GM12872 (cell line): ENCODE data around the gene ORAI1.

ENCODE experiments used
- CTCF ChIP-seq: IDR thresholded peaks from 3 replicates; pipeline ENCODE4 v1.5.1; 2011; ENCODE audit warnings: low read depth, mild to moderate bottlenecking, low read length, moderate library complexity; ENCODE audit not compliant: insufficient read depth

ORAI1 gene

DNA sequence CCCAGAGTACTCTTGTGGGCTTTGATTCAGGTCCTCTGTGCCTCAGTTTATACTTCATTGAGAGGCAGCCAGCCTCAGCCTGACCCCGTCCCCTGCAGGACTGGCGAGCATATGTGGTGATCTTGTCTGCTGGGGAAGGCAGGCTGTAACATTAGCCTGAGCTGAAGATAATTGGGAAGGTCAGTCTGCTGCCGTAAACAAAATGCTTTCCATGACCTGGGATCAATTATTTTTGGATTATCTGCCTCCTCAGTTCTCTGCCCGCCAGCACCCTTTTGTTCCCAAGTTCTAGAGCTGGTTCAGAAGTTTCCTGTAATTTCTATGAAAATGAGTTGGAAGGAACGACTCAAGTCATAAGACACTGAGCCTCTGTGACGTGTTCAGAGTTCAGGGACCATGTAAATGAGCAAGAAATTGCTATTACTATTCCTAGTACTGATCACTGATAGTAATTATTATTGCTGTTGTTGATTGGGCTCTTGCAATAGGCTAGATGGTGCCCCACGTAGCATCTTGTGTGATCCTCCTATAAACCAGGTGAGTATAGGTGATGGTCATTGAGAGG is 4.5 kb downstream of the ORAI1 start:
- no peak for TF ChIP-seq CTCF

- no peak for TF ChIP-seq CTCF
These were observed 6.0 kb downstream of the ORAI1 start for GRCh38 chr12:121632069-121632970.

DNA sequence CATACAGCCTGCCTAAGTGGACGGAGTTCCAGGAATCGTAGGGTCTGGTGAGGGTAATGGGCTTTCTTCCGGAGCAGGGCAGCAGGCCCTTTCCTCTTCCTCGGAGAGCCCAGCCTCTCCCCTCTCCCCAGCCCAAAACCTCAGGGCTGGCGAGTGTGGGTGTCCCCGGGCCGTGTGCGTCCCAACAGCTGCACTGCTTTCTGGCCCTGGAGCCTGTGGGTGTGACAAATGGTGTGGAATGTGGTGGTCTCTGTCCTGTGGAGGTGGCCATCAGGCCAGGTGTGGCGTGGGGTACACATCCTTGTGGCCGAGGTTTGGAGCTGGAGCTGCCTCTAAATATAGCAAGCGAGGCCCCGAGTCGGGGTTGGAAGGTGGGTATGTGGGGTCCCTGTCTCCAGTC is 8.5 kb downstream of the ORAI1 start:
- TF ChIP-seq CTCF, result no peak

DNA sequence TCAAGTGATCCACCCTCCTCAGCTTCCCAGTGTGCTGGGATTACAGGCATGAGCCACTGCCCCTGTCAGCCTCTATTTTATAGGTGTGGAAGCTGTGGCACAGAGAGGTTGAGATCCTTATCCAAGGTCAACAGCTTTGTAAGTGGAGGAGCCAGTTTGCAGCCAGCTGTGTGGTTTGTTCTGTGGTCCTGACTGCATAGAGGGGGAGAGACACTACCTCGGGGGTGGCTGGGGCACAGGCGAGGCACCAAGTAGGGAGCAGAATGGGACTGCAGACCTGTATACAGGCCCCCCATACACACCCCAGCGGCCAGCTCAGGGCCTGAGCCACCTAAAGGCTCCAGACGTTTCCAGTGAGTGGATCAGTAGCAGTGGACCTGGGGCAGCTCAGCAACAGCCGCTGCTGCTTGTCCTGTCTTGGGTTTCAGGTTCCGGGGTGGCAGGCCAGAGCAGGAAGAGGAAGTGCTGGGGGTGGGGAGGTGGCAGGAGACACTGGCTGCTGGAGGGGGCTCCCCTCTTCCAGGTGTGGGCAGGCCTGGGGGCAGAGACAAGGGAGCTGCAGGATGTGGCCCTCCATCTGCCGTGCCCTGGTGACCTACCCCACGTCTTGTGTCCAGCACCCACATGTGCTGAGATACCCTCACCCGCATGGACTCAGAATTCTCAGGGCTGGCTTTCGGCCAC is 11.0 kb downstream of the ORAI1 start:
- TF ChIP-seq CTCF, result no peak

GRCh38 chr12:121638298-121639202 is 12.2 kb downstream of the ORAI1 start:
- TF ChIP-seq CTCF, result no peak

DNA sequence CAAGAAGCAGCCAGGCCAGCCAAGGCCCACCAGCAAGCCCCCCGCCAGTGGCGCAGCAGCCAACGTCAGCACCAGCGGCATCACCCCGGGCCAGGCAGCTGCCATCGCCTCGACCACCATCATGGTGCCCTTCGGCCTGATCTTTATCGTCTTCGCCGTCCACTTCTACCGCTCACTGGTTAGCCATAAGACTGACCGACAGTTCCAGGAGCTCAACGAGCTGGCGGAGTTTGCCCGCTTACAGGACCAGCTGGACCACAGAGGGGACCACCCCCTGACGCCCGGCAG is 15.0 kb downstream of the ORAI1 start:
- TF ChIP-seq CTCF, result no peak
